Pons (tissue), 1 donor: ENCODE results near the gene HCRT.
A peak's percentile ranks its signal among the peaks of the same experiment; 100 is the strongest.

Experiments used
- DNase-seq: peaks from one replicate; pipeline ENCODE4 v3.0.0-alpha.2; 2016; ENCODE audit warnings: low spot score

HCRT gene

GRCh38 chr17:42138749-42139492, 46.3 kb downstream of the HCRT start:
- no peak for DNase-seq

GRCh38 chr17:42136654-42137051, 48.6 kb downstream of the HCRT start:
- DNase-seq = no peak

- DNase-seq = peak; percentile 59
These were observed 49.3 kb downstream of the HCRT start for GRCh38 chr17:42135664-42136653.

- no peak for DNase-seq
These were observed 50.1 kb downstream of the HCRT start for GRCh38 chr17:42135151-42135550.
